Hepatocyte (in vitro differentiated cells): Measurements from ENCODE around the gene FABP7. TPM values are rescaled to one million over a fixed set of nuclear protein-coding genes. Genes with fewer than 3 reads are reported as not detected.

ENCODE experiments used
- DNase-seq: peaks from one replicate; pipeline ENCODE4 v3.0.0-alpha.2; 2016; ENCODE audit warnings: low spot score
- H2AFZ ChIP-seq: fragments of 200-600 bp; sonication (generic); 2 replicates; pipeline ENCODE4 v1.6.0; 2016; ENCODE audit warnings: antibody characterized with exemption, mild to moderate bottlenecking
- H3K27ac ChIP-seq: fragments of 200-600 bp; sonication (generic); 2 replicates; pipeline ENCODE4 v1.5.1; 2016; ENCODE audit warnings: mild to moderate bottlenecking
- H3K27me3 ChIP-seq: fragments of 200-600 bp; sonication (generic); 2 replicates; pipeline ENCODE4 v1.6.1; 2016
- H3K36me3 ChIP-seq: fragments of 200-600 bp; sonication (generic); replicated peaks from 2 replicates; pipeline ENCODE4 v1.5.1; 2016; ENCODE audit warnings: low read depth; ENCODE audit not compliant: insufficient read depth
- H3K4me1 ChIP-seq: fragments of 200-600 bp; sonication (generic); 2 replicates; pipeline ENCODE4 v1.5.1; 2016; ENCODE audit warnings: mild to moderate bottlenecking, moderate library complexity; ENCODE audit not compliant: insufficient read depth
- H3K4me2 ChIP-seq: fragments of 200-600 bp; sonication (generic); 2 replicates; pipeline ENCODE4 v1.6.0; 2016
- H3K4me3 ChIP-seq: fragments of 200-600 bp; sonication (generic); 2 replicates; pipeline ENCODE4 v1.5.1; 2016; ENCODE audit warnings: mild to moderate bottlenecking
- H3K79me2 ChIP-seq: fragments of 200-600 bp; sonication (generic); 2 replicates; pipeline ENCODE4 v1.6.0; 2017; ENCODE audit warnings: mild to moderate bottlenecking
- H3K9me2 ChIP-seq: fragments of 200-600 bp; sonication (generic); replicated peaks from 2 replicates; pipeline ENCODE4 v1.6.0; 2017; ENCODE audit warnings: mild to moderate bottlenecking; ENCODE audit not compliant: insufficient read depth
- H3K9me3 ChIP-seq: fragments of 200-600 bp; sonication (generic); 2 replicates; pipeline ENCODE4 v1.5.1; 2016; ENCODE audit warnings: low read depth, mild to moderate bottlenecking
- H4K20me1 ChIP-seq: fragments of 200-600 bp; sonication (generic); 2 replicates; pipeline ENCODE4 v1.6.0; 2016; ENCODE audit warnings: mild to moderate bottlenecking; ENCODE audit not compliant: insufficient read depth, poor library complexity, severe bottlenecking
- EZH2 ChIP-seq: fragments of 200-600 bp; sonication (generic); IDR thresholded peaks from 2 replicates; pipeline ENCODE4 v1.6.1; 2016; ENCODE audit warnings: antibody characterized with exemption, mild to moderate bottlenecking, borderline replicate concordance
- EZH2phosphoT487 ChIP-seq: fragments of 200-600 bp; sonication (generic); IDR thresholded peaks from one replicate; pipeline ENCODE4 v1.6.1; 2018; ENCODE audit warnings: antibody characterized with exemption, mild to moderate bottlenecking, low read depth, moderate library complexity; ENCODE audit not compliant: unreplicated experiment, severe bottlenecking
- WGBS: methylation state at CpG from one replicate; pipeline ENCODE4 v1.1.6; 2016; ENCODE audit warnings: low lambda C conversion rate; ENCODE audit errors: missing lambda C conversion rate; 5-methylcytosine and 5-hydroxymethylcytosine counted together
- polyA plus RNA-seq: library from polyadenylated mRNA; unstranded; fragments of >200 nt; fragmentation: Nextera tagmentation; extraction: Ambion mirVana; gene quantifications from 2 replicates; pipeline ENCODE4 v1.2.1, GENCODE V29; 2016
- total RNA-seq: library from RNA; depleted of rRNA; stranded (reverse); fragments of >200 nt; gene quantifications from 2 replicates; pipeline ENCODE4 v1.2.3, GENCODE V29; 2014
- TF ChIP-seq, protein P1 (sequence below): fragments of 200-600 bp; sonication (generic); IDR thresholded peaks from 2 replicates; pipeline ENCODE4 v1.5.1; 2016; ENCODE audit warnings: antibody characterized with exemption, mild to moderate bottlenecking; ENCODE audit not compliant: poor library complexity

The FABP7 gene
- total and polyA plus RNA-seq, 2 experiments from 2014 or later, result 0.60 TPM; not detected in 1

DNA sequence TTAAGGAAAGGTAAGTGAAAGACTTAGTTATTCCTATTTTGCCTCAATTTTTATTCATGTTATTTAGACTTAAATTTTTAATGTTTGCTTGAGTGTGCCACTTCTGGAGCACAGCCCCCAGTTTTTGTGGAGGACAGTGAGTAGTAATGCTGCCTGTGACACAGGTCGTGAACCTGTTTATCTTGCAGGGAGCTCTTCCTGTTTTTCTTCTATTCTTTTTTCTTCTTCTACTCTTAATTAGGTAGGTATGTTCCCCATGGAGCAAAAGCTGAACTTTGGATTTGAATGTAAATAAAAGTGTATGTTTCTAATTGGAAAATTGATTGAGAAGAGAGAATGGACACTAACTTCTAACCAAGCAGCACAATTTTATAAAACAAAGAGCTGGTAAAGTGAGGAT is 21.9 kb downstream of the FABP7 start:
- no peaks in the 10 kb centered on the region for H3K9me3 ChIP-seq
- H3K36me3 ChIP-seq, result no peaks in the 10 kb centered on the region
- no peaks in the 10 kb centered on the region for H4K20me1 ChIP-seq
- peaks cover 64% of the 10 kb centered on the region for H3K4me1 ChIP-seq
- no peak overlapping the region for H3K4me2 ChIP-seq
- H3K9me2 ChIP-seq, result no peaks in the 10 kb centered on the region
- no peaks in the 10 kb centered on the region for H3K27me3 ChIP-seq
- H3K27ac ChIP-seq, result peak overlapping the region; percentile 75
- 63% methylated on average over 1 of the region's 1 CpG for WGBS
- TF ChIP-seq EZH2phosphoT487, result no peak
- TF ChIP-seq, protein P1, sequence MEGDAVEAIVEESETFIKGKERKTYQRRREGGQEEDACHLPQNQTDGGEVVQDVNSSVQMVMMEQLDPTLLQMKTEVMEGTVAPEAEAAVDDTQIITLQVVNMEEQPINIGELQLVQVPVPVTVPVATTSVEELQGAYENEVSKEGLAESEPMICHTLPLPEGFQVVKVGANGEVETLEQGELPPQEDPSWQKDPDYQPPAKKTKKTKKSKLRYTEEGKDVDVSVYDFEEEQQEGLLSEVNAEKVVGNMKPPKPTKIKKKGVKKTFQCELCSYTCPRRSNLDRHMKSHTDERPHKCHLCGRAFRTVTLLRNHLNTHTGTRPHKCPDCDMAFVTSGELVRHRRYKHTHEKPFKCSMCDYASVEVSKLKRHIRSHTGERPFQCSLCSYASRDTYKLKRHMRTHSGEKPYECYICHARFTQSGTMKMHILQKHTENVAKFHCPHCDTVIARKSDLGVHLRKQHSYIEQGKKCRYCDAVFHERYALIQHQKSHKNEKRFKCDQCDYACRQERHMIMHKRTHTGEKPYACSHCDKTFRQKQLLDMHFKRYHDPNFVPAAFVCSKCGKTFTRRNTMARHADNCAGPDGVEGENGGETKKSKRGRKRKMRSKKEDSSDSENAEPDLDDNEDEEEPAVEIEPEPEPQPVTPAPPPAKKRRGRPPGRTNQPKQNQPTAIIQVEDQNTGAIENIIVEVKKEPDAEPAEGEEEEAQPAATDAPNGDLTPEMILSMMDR, result no peak
- TF ChIP-seq EZH2, result no peak
- no peak overlapping the region for H2AFZ ChIP-seq
- peaks cover 15% of the 10 kb centered on the region for H3K79me2 ChIP-seq
- no peak overlapping the region for H3K4me3 ChIP-seq
- DNase-seq, result no peak

DNA sequence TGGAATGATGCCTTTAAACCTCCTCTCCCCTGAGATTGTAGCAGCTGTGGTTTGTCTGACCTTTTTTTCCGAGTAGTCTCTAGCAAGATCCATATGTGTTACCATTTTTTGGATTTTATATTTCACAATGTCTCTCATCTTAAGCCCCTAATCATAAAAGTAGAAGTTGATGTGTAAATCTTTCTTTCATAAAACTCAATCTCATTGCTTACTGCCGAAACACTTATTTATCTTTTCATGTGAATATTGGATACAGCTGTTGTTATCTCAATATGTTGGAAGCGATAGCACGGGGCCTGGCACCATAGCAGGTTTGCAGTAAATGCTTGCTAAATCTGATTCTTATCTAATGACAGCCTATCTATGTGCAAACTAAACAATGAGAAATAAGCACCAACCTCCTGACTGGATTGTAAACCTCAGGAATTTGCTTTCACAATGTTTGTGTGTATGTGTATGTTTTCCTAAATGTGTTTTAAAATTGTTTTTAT is 23.7 kb downstream of the FABP7 start:
- DNase-seq, result no peak
- no peaks in the 10 kb centered on the region for H3K9me3 ChIP-seq
- H3K4me3 ChIP-seq, result no peak overlapping the region
- TF ChIP-seq, protein P1, result no peak
- TF ChIP-seq EZH2phosphoT487, result no peak
- no peak for TF ChIP-seq EZH2
- H3K27ac ChIP-seq, result peak overlapping the region; percentile 30
- WGBS, result 1% methylated on average over 4 of the region's 4 CpGs
- H3K4me1 ChIP-seq, result peaks cover 66% of the 10 kb centered on the region
- peaks cover 2% of the 10 kb centered on the region for H3K79me2 ChIP-seq
- H3K4me2 ChIP-seq, result peak overlapping the region; percentile 0
- H3K9me2 ChIP-seq, result no peaks in the 10 kb centered on the region
- no peaks in the 10 kb centered on the region for H3K27me3 ChIP-seq
- H2AFZ ChIP-seq, result no peak overlapping the region
- no peaks in the 10 kb centered on the region for H3K36me3 ChIP-seq
- H4K20me1 ChIP-seq, result no peaks in the 10 kb centered on the region

DNA sequence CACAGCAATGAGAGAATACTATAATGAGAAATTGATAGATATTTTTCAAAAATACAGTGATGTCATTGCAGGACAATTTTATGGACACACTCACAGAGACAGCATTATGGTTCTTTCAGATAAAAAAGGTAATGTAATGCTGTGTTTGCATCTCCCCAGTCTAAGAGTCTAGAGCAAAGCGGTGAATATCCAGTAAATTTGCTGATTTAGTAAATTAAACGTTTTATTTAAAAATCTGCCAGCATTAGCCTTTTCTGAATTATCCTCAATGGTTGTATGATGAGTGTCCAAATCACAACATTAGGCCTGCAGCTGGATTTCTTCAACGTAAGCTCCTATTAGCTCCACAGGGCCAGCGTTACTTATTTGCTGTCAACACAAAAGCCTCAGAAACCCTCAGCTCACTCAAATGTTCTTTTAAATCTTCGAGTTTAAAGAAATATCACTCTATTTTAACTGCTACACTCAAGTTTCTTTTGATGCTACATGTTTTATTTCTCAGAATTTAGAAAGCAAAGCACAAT is 25.5 kb downstream of the FABP7 start:
- Histone ChIP-seq H3K4me1 (peaks cover 50% of the 10 kb centered on the region), H3K9me3 (no peaks in the 10 kb centered on the region), H3K9me2 (no peaks in the 10 kb centered on the region), H3K27me3 (no peaks in the 10 kb centered on the region), H3K27ac (peak overlapping the region; percentile 40), H3K79me2 (peaks cover 2% of the 10 kb centered on the region), H4K20me1 (no peaks in the 10 kb centered on the region), H3K36me3 (no peaks in the 10 kb centered on the region), H2AFZ (no peak overlapping the region), H3K4me3 (no peak overlapping the region), H3K4me2 (peak overlapping the region; percentile 11)
- 70% methylated on average over 5 of the region's 5 CpGs for WGBS
- no peak for TF ChIP-seq EZH2phosphoT487
- TF ChIP-seq EZH2, result no peak
- TF ChIP-seq, protein P1, result no peak
- no peak for DNase-seq
